Fibroblast of lung (primary cell): ENCODE measurements around the gene MYOM3.

Experiments
- EZH2 ChIP-seq: IDR thresholded peaks from 2 replicates; pipeline ENCODE4 v1.5.1; 2012; ENCODE audit warnings: low read length, control low read depth, mild to moderate bottlenecking; ENCODE audit errors: missing control alignments
- TF ChIP-seq, protein P1 (sequence below), 2 donors: IDR thresholded peaks in 1 of 2; conservative IDR thresholded peaks in 1 of 2; 1 replicate in 1 of 2; 2 replicates in 1 of 2; pipeline ENCODE4 v1.5.1; 2011 to 2012; ENCODE audit warnings: low read length in 2 of 2, control low read depth in 1 of 2, inconsistent platforms in 1 of 2, low read depth in 1 of 2, mild to moderate bottlenecking in 1 of 2

DNA sequence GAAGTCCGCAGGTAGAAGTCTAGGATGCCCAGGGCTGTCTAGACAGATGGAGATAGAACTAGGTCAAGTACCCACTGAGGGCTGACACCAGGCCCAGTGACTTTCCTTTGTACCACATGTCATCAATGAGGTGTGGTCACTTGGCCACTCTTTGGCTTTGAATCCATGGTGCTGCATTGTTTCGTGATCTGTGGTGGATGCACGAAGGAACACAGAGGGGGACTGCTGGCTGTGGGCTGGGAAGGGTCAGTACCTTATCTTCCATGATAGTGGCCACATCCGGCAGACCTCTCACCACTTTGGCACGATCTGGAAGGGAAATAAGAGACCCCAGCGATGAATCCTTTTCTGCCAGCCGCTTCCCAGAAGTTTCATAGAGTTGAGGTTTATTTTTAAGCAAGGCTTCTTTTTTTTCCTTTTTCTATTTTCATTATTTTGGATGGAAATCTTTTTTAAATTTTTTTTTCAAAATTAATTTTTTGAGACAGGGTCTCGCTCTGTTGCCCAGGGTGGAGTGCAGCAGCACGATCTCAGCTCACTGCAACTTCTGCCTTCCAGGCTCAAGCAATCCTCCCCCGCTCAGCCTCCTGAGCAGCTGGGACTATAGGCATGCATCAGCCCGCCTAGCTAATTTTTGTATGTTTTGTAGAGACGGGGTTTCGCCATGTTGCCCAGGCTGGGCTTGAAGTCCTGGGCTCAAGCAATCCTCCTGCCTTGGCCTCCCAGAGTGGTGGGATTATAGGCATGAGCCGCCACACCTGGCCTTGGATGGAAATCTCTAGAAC lies 53.1 kb downstream of the MYOM3 start:
- no peak for TF ChIP-seq EZH2
- TF ChIP-seq, protein P1, sequence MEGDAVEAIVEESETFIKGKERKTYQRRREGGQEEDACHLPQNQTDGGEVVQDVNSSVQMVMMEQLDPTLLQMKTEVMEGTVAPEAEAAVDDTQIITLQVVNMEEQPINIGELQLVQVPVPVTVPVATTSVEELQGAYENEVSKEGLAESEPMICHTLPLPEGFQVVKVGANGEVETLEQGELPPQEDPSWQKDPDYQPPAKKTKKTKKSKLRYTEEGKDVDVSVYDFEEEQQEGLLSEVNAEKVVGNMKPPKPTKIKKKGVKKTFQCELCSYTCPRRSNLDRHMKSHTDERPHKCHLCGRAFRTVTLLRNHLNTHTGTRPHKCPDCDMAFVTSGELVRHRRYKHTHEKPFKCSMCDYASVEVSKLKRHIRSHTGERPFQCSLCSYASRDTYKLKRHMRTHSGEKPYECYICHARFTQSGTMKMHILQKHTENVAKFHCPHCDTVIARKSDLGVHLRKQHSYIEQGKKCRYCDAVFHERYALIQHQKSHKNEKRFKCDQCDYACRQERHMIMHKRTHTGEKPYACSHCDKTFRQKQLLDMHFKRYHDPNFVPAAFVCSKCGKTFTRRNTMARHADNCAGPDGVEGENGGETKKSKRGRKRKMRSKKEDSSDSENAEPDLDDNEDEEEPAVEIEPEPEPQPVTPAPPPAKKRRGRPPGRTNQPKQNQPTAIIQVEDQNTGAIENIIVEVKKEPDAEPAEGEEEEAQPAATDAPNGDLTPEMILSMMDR (conservative IDR thresholded peaks at IDR 0.05 in 1 of 2, IDR thresholded peaks at IDR 0.05 in 1 of 2; ENCODE audit: low read depth in 1 of 2, low read length in 2 of 2): no peak
